HG02885 (cell line): ENCODE results near the gene PCDHGC5.

ENCODE experiments used
- ATAC-seq: cut with Tn5 transposase; IDR thresholded peaks from one replicate; pipeline ENCODE4 v1.9.1; 2021; ENCODE audit warnings: mild to moderate bottlenecking; ENCODE audit not compliant: unreplicated experiment, poor library complexity

PCDHGC5 gene

GRCh38 chr5:141527426-141527825 lies 38.5 kb downstream of the PCDHGC5 start:
- no peak for ATAC-seq

GRCh38 chr5:141528291-141528984 lies 39.6 kb downstream of the PCDHGC5 start:
- ATAC-seq = no peak

- peak; percentile 32 for ATAC-seq
These were observed 40.1 kb downstream of the PCDHGC5 start for GRCh38 chr5:141529002-141529401.

- ATAC-seq = peak; percentile 58
These were observed 41.0 kb downstream of the PCDHGC5 start for GRCh38 chr5:141529873-141530272.

GRCh38 chr5:141532726-141533125 lies 43.8 kb downstream of the PCDHGC5 start:
- no peak for ATAC-seq

GRCh38 chr5:141533897-141534296 lies 45.0 kb downstream of the PCDHGC5 start:
- no peak for ATAC-seq

GRCh38 chr5:141534492-141535213 lies 45.8 kb downstream of the PCDHGC5 start:
- ATAC-seq = no peak
